GM12878 (cell line): ENCODE data around the gene CABP7. TPM values are rescaled to one million over a fixed set of nuclear protein-coding genes. Genes with fewer than 3 reads are reported as not detected.

ENCODE experiments used
- ATAC-seq: fragments of 200-7000 bp; cut with Tn5 transposase; 3 replicates; pipeline ENCODE4 v1.9.1; 2020; ENCODE audit warnings: mild to moderate bottlenecking, moderate library complexity
- BruUV-seq: library from RNA; stranded (reverse); fragments of 400-500 nt; replicated peaks from 2 replicates; lab custom pipeline; 2021; lab: Mats Ljungman, UMichigan
- CTCF ChIA-PET: fragments of 300-600 bp; sonication (Branson Sonifier 250); formaldehyde crosslinking; extraction: SDS; loops from one replicate; lab custom pipeline; 2021; ENCODE audit warnings: inconsistent platforms; lab: Yijun Ruan, JAX
- POLR2A ChIA-PET: fragments of 350-600 bp; formaldehyde crosslinking; extraction: SDS; loops from one replicate; lab custom pipeline; 2021; ENCODE audit warnings: inconsistent platforms; lab: Charles Lee
- RAD21 ChIA-PET: fragments of 300-600 bp; sonication (Branson Sonifier 250); formaldehyde crosslinking; loops from one replicate; lab custom pipeline; 2023; ENCODE audit warnings: antibody characterized with exemption; ENCODE audit not compliant: unreplicated experiment; lab: Charles Lee
- SMC1A ChIA-PET: fragments of 300-600 bp; sonication (Branson Sonifier 250); formaldehyde crosslinking; loops from one replicate; lab custom pipeline; 2023; ENCODE audit not compliant: unreplicated experiment, uncharacterized antibody; lab: Charles Lee
- DNase-seq: peaks from one replicate; pipeline ENCODE4 v3.0.0-alpha.2; 2011; ENCODE audit warnings: low read depth, low spot score
- FAIRE-seq: peaks from 3 replicates; lab custom pipeline; 2011; peaks lifted over from hg19 to GRCh38; lab: Jason Lieb, UNC
- H2AFZ ChIP-seq: 2 replicates; pipeline ENCODE4 v1.6.0; 2011; ENCODE audit warnings: low read depth, low read length, control low read depth; ENCODE audit not compliant: control insufficient read depth
- H3K27ac ChIP-seq: 2 replicates; pipeline ENCODE4 v1.5.1; 2011; ENCODE audit warnings: control low read depth; ENCODE audit not compliant: control insufficient read depth, insufficient read depth
- H3K27me3 ChIP-seq, 2 experiments: replicated peaks in 1 of 2; 2 replicates each; pipeline versions ENCODE4 v1.6.0 to v1.6.1; 2011; ENCODE audit warnings: low read length in 1 of 2; ENCODE audit not compliant: control insufficient read depth in 2 of 2, insufficient read depth in 2 of 2
- H3K36me3 ChIP-seq, 2 experiments: 2 replicates each; pipeline ENCODE4 v1.5.1; 2011; ENCODE audit warnings: low read length in 1 of 2; ENCODE audit not compliant: control insufficient read depth in 2 of 2, insufficient read depth in 2 of 2
- H3K4me1 ChIP-seq: 2 replicates; pipeline ENCODE4 v1.6.1; 2011; ENCODE audit warnings: mild to moderate bottlenecking, low read length, moderate library complexity, mixed read lengths; ENCODE audit not compliant: control insufficient read depth, insufficient read depth
- H3K4me2 ChIP-seq: 2 replicates; pipeline ENCODE4 v1.6.0; 2011; ENCODE audit warnings: control low read depth; ENCODE audit not compliant: control insufficient read depth, insufficient read depth
- H3K4me3 ChIP-seq: fragments of 200-600 bp; sonication (generic); 2 replicates; pipeline ENCODE4 v1.5.1; 2016
- H3K79me2 ChIP-seq: 2 replicates; pipeline ENCODE4 v1.6.0; 2011; ENCODE audit warnings: low read length; ENCODE audit not compliant: control insufficient read depth, insufficient read depth
- H3K9ac ChIP-seq: 2 replicates; pipeline ENCODE4 v1.8.0; 2011; ENCODE audit warnings: low read length, control low read depth, mixed read lengths; ENCODE audit not compliant: control insufficient read depth, insufficient read depth
- H3K9me3 ChIP-seq: replicated peaks from 3 replicates; pipeline ENCODE4 v1.5.1; 2011; ENCODE audit warnings: mild to moderate bottlenecking, low read length; ENCODE audit not compliant: control insufficient read depth, insufficient read depth
- H4K20me1 ChIP-seq: 2 replicates; pipeline ENCODE4 v1.6.0; 2011; ENCODE audit not compliant: control insufficient read depth, insufficient read depth
- EZH2 ChIP-seq: IDR thresholded peaks from 2 replicates; pipeline ENCODE4 v1.6.1; 2012; ENCODE audit warnings: low read depth, mild to moderate bottlenecking, control low read depth, inconsistent platforms, low read length, borderline replicate concordance; ENCODE audit not compliant: control insufficient read depth
- FOXM1 ChIP-seq: IDR thresholded peaks from 2 replicates; pipeline ENCODE4 v1.6.1; 2012; ENCODE audit warnings: low read depth, mild to moderate bottlenecking, inconsistent platforms, low read length, moderate library complexity
- GATAD2B ChIP-seq: fragments of 450-650 bp; conservative IDR thresholded peaks from 2 replicates; pipeline ENCODE4 v1.6.1; 2017; ENCODE audit warnings: low read depth, mild to moderate bottlenecking, moderate library complexity
- IRF3 ChIP-seq: fragments of 450-650 bp; IDR thresholded peaks from 2 replicates; pipeline ENCODE4 v1.6.1; 2014; ENCODE audit warnings: mild to moderate bottlenecking
- MTA2 ChIP-seq: fragments of 450-650 bp; IDR thresholded peaks from 2 replicates; pipeline ENCODE4 v1.6.1; 2016; ENCODE audit warnings: low read depth, mild to moderate bottlenecking, moderate library complexity
- NRF1 ChIP-seq: conservative IDR thresholded peaks from 2 replicates; pipeline ENCODE4 v1.6.1; 2011; ENCODE audit warnings: mild to moderate bottlenecking, low read depth, low read length, improper control_type of control experiment
- PAX8 ChIP-seq: fragments of 450-650 bp; IDR thresholded peaks from 2 replicates; pipeline ENCODE4 v1.6.1; 2017; ENCODE audit warnings: mild to moderate bottlenecking, moderate library complexity
- SUZ12 ChIP-seq: fragments of 200-600 bp; sonication (generic); IDR thresholded peaks from one replicate; pipeline ENCODE4 v1.6.1; 2018; ENCODE audit warnings: antibody characterized with exemption, mild to moderate bottlenecking; ENCODE audit not compliant: unreplicated experiment
- ZNF207 ChIP-seq: fragments of 450-650 bp; IDR thresholded peaks from 2 replicates; pipeline ENCODE4 v1.6.1; 2014; ENCODE audit warnings: antibody characterized with exemption, mild to moderate bottlenecking, borderline replicate concordance
- WGBS: methylation state at CpG from one replicate; pipeline ENCODE4 v1.1.6; 2016; ENCODE audit warnings: low lambda C conversion rate; ENCODE audit not compliant: insufficient replicate concordance, insufficient coverage; ENCODE audit errors: missing lambda C conversion rate; 5-methylcytosine and 5-hydroxymethylcytosine counted together
- in situ Hi-C: fragments of 300-500 bp; cut with MboI; formaldehyde crosslinking; loops from 9 replicates; pipeline ENCODE4 v1.14.3; 2018; ENCODE audit warnings: mixed read lengths
- intact Hi-C: fragments of 100-400 bp; cut with micrococcal nuclease; formaldehyde crosslinking; loops from one replicate; pipeline ENCODE4 v1.14.2; 2022; ENCODE audit not compliant: unreplicated experiment
- polyA plus RNA-seq, 11 experiments: library from polyadenylated mRNA; depleted of rRNA in 4 of 11; unstranded in 6 of 11; stranded (reverse) in 5 of 11; fragments of >200 nt; fragmentation: Nextera tagmentation in 4 of 11; fragmentation: Illumina TruSeq in 1 of 11; extraction: Ambion mirVana in 4 of 11; extraction: Trizol in 1 of 11; gene quantifications; 1 replicate in 1 of 11; 2 replicates in 10 of 11; pipeline versions ENCODE4 v1.2.1 to v1.2.3, GENCODE V29; 2011 to 2016; ENCODE audit warnings: inconsistent platforms in 2 of 11, missing spikeins in 2 of 11, low read depth in 1 of 11
- total RNA-seq, 4 experiments: library from RNA; depleted of rRNA in 3 of 4; stranded (reverse); fragments of >200 nt in 3 of 4; fragmentation: Illumina TruSeq in 1 of 4; extraction: Trizol in 1 of 4; gene quantifications; 2 replicates each; pipeline versions ENCODE4 v1.2.1 to v1.2.3, GENCODE V29; 2013 to 2021

Gene CABP7
- total and polyA plus RNA-seq, 10 of the 15 experiments (the other 5 are each of a cell fraction or from before 2014, with no cell fraction given), result 0.02 to 0.18 (median 0.05) TPM; not detected in 5

- H3K27ac ChIP-seq, result no peak overlapping the region
- no peaks in the 10 kb centered on the region for H3K79me2 ChIP-seq
- BruUV-seq, result no TSS peak
- FAIRE-seq, result no peak
- H4K20me1 ChIP-seq, result no peaks in the 10 kb centered on the region
- no peaks in the 10 kb centered on the region for H3K9me3 ChIP-seq
- TF ChIP-seq GATAD2B, result no peak
- peak; percentile 15 for TF ChIP-seq SUZ12
- TF ChIP-seq, all 136 proteins: peak for 1
- Histone ChIP-seq H3K4me2 (no peak overlapping the region), H3K27me3 (peaks cover 3 to 9% of the 10 kb centered on the region in 2 experiments; a peak in 2 of 4 replicates), H3K9ac (no peak overlapping the region), H2AFZ (no peak overlapping the region), H3K4me3 (no peak overlapping the region), H3K4me1 (no peaks in the 10 kb centered on the region), H3K36me3 (no peaks in the 10 kb centered on the region)
- ATAC-seq (no peak), DNase-seq (no peak)
- POLR2A ChIA-PET, result no interaction called here
- RAD21 ChIA-PET, result no interaction called here
- in situ Hi-C loops, result no loop called here
- CTCF ChIA-PET, result no interaction called here
- intact Hi-C loops, result loop anchor here (10.0 kb wide), 1 partner anchor 364 kb away; the partner anchor contains the start of gene HORMAD2
- SMC1A ChIA-PET, result no interaction called here
- 19% methylated on average over 35 of the region's 53 CpGs for WGBS
Observed at GRCh38 chr22:29720811-29721323, 1.1 kb downstream of the CABP7 start.

DNA sequence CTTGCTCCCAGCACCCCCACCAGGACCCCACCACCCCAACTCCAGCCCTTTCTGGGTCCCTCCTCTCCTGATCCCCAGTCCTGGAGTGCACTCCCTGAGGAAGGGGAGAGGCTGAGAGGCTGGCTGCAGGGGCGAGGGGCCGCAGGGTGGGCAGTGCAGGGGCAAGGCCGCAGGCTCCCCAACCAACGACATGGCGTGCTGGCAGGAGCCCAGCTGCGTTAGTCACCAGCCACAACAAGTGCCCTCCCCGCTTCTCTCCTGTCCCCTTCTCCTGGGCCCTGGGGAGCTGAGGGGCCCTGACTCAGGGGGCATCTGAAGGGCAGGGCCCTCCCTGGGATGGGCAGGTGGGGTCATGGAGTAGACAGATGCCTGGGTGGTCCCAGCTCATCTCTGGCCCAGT, 2.3 kb downstream of the CABP7 start:
- no peaks in the 10 kb centered on the region for H4K20me1 ChIP-seq
- in situ Hi-C loops, result no loop called here
- BruUV-seq, result no TSS peak
- no peaks in the 10 kb centered on the region for H3K36me3 ChIP-seq
- ChIA-PET SMC1A (no interaction called here), RAD21 (no interaction called here), CTCF (interaction anchor here (0.8 kb wide), 1 partner anchor 283 kb away, joined by 3 read pairs; no protein-coding TSS in a partner anchor), POLR2A (no interaction called here)
- H3K4me2 ChIP-seq, result no peak overlapping the region
- H3K4me1 ChIP-seq, result no peaks in the 10 kb centered on the region
- peaks cover 3 to 9% of the 10 kb centered on the region in 2 experiments; a peak in 2 of 4 replicates for H3K27me3 ChIP-seq
- H3K27ac ChIP-seq, result no peak overlapping the region
- H2AFZ ChIP-seq, result no peak overlapping the region
- H3K4me3 ChIP-seq, result no peak overlapping the region
- no peaks in the 10 kb centered on the region for H3K9me3 ChIP-seq
- intact Hi-C loops, result loop anchor here (10.0 kb wide), 1 partner anchor 363 kb away; the partner anchor contains the start of gene HORMAD2
- H3K9ac ChIP-seq, result no peak overlapping the region
- DNase-seq (no peak), FAIRE-seq (no peak), ATAC-seq (no peak)
- 57% methylated on average over 7 of the region's 7 CpGs for WGBS
- TF ChIP-seq ZNF207 (no peak), MTA2 (no peak), NRF1 (no peak), IRF3 (no peak), PAX8 (no peak), FOXM1 (no peak), EZH2 (no peak)
- H3K79me2 ChIP-seq, result no peaks in the 10 kb centered on the region
